Measurements from ENCODE around the gene ITIH4. TPM values are rescaled to one million over a fixed set of nuclear protein-coding genes. Genes with fewer than 3 reads are reported as not detected.

ITIH4 gene
- total RNA-seq, 3 donors from 2014 or later (not counting 1 experiment from before 2014, with no cell fraction given), result 28.2 to 33.0 (median 32.8) TPM

DNA sequence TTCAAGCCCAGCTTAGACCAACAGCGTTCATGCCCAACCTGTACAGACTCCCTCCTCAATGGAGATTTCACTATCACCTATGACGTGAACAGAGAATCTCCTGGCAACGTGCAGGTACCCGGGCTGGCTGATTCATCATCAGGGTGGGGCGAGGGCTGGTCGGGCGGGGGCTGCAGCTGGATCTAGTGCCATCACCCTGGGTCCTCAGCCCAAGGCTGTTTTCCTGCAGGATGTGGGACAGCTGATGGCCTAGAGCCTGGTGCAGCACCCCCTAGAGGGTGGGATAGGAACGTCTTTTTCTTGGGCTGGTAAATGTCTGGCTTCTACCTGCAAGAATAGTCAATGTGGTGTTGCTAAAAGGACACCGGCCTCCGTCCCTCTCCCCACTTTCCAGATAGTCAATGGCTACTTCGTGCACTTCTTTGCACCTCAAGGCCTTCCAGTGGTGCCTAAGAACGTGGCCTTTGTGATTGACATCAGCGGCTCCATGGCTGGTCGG, 31.4 kb downstream of the ITIH4 start:
- intact Hi-C loops (cut with micrococcal nuclease), result no loop called here
- no peaks in the 10 kb centered on the region for H3K27me3 ChIP-seq (ENCODE audit: control insufficient read depth, insufficient read depth, low read length)

GRCh38 chr3:52798376-52798977, 32.0 kb downstream of the ITIH4 start:
- H3K27me3 Mint-ChIP-seq (ENCODE audit: low read depth in 2 of 2), result no peaks in the 10 kb centered on the region
- Histone ChIP-seq H3K4me3 (ENCODE audit: low read length) (no peak overlapping the region), H3K27me3 (ENCODE audit: control insufficient read depth, insufficient read depth, low read length) (no peaks in the 10 kb centered on the region), H3K27ac (ENCODE audit: low read length) (no peak overlapping the region), H3K4me1 (ENCODE audit: control insufficient read depth, insufficient read depth, low read length) (no peaks in the 10 kb centered on the region), H3K9me3 (ENCODE audit: control insufficient read depth, insufficient read depth, low read length) (no peaks in the 10 kb centered on the region), H3K36me3 (ENCODE audit: control insufficient read depth, insufficient read depth, low read length) (no peaks in the 10 kb centered on the region)
- ATAC-seq (no peak), DNase-seq (no peak)
- TF ChIP-seq, protein P1, sequence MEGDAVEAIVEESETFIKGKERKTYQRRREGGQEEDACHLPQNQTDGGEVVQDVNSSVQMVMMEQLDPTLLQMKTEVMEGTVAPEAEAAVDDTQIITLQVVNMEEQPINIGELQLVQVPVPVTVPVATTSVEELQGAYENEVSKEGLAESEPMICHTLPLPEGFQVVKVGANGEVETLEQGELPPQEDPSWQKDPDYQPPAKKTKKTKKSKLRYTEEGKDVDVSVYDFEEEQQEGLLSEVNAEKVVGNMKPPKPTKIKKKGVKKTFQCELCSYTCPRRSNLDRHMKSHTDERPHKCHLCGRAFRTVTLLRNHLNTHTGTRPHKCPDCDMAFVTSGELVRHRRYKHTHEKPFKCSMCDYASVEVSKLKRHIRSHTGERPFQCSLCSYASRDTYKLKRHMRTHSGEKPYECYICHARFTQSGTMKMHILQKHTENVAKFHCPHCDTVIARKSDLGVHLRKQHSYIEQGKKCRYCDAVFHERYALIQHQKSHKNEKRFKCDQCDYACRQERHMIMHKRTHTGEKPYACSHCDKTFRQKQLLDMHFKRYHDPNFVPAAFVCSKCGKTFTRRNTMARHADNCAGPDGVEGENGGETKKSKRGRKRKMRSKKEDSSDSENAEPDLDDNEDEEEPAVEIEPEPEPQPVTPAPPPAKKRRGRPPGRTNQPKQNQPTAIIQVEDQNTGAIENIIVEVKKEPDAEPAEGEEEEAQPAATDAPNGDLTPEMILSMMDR (IDR thresholded peaks at IDR 0.05), result no peak
- no peak overlapping the region for H3K4me3 Mint-ChIP-seq
- H3K4me1 Mint-ChIP-seq, result peaks cover 0 to 4% of the 10 kb centered on the region in 2 donors
- H3K9me3 Mint-ChIP-seq, result no peaks in the 10 kb centered on the region
- intact Hi-C loops (cut with micrococcal nuclease), result no loop called here
- 88% methylated on average over 10 of the region's 10 CpGs for whole genome bisulfite sequencing (ENCODE audit: insufficient coverage)
- H3K27ac Mint-ChIP-seq, result no peak overlapping the region
- no peaks in the 10 kb centered on the region for H3K36me3 Mint-ChIP-seq

More for the DNA sequence above, 31.4 kb downstream of the ITIH4 start:
- H3K27me3 Mint-ChIP-seq (ENCODE audit: low read depth in 2 of 2), result no peaks in the 10 kb centered on the region
- WGBS (ENCODE audit: insufficient coverage), result 72% methylated on average over 14 of the region's 14 CpGs
- no peak overlapping the region for H3K27ac Mint-ChIP-seq
- no peak for ATAC-seq
- no peaks in the 10 kb centered on the region for H3K9me3 Mint-ChIP-seq
- peaks cover 0 to 4% of the 10 kb centered on the region in 2 donors for H3K4me1 Mint-ChIP-seq
- peak in 1 of 2 donors; percentile 41 for DNase-seq
- no peaks in the 10 kb centered on the region for H3K36me3 Mint-ChIP-seq
- H3K4me3 Mint-ChIP-seq, result no peak overlapping the region
- H3K27ac ChIP-seq (ENCODE audit: low read length), result no peak overlapping the region
- no peak overlapping the region for H3K4me3 ChIP-seq (ENCODE audit: low read length)
- no peaks in the 10 kb centered on the region for H3K4me1 ChIP-seq (ENCODE audit: control insufficient read depth, insufficient read depth, low read length)
- H3K36me3 ChIP-seq (ENCODE audit: control insufficient read depth, insufficient read depth, low read length), result no peaks in the 10 kb centered on the region
- TF ChIP-seq, protein P1 (IDR thresholded peaks at IDR 0.05), result peak; percentile 38
- no peaks in the 10 kb centered on the region for H3K9me3 ChIP-seq (ENCODE audit: control insufficient read depth, insufficient read depth, low read length)

DNA sequence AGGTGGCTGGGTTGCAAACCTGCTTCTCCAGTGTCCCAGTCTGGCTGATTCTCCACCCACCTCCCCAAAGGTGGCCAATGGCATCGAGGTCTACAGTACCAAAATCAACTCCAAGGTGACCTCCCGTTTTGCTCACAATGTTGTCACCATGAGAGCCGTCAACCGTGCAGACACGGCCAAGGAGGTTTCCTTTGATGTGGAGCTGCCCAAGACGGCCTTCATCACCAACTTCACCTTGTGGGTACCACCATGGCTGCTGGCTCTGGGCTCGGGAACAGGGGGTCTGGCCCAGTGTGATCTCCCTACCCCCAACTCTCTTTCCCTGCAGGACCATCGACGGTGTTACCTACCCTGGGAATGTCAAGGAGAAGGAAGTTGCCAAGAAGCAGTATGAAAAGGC, 34.1 kb downstream of the ITIH4 start:
- no peak for ATAC-seq
- 77% methylated on average over 9 of the region's 9 CpGs for WGBS (ENCODE audit: insufficient coverage)
- Histone ChIP-seq H3K4me1 (ENCODE audit: control insufficient read depth, insufficient read depth, low read length) (no peaks in the 10 kb centered on the region), H3K4me3 (ENCODE audit: low read length) (no peak overlapping the region), H3K36me3 (ENCODE audit: control insufficient read depth, insufficient read depth, low read length) (no peaks in the 10 kb centered on the region), H3K9me3 (ENCODE audit: control insufficient read depth, insufficient read depth, low read length) (no peaks in the 10 kb centered on the region), H3K27me3 (ENCODE audit: control insufficient read depth, insufficient read depth, low read length) (no peaks in the 10 kb centered on the region), H3K27ac (ENCODE audit: low read length) (no peak overlapping the region)
- Mint-ChIP-seq H3K9me3 (no peaks in the 10 kb centered on the region), H3K27ac (no peak overlapping the region), H3K27me3 (ENCODE audit: low read depth in 2 of 2) (no peaks in the 10 kb centered on the region), H3K36me3 (no peaks in the 10 kb centered on the region), H3K4me3 (no peak overlapping the region), H3K4me1 (peaks cover 0 to 4% of the 10 kb centered on the region in 2 donors)
- intact Hi-C loops (cut with micrococcal nuclease), result no loop called here
- no peak for DNase-seq
- TF ChIP-seq, protein P1 (IDR thresholded peaks at IDR 0.05), result no peak

Data from natural killer cell (primary cell).